H1 (cell line): Measurements from ENCODE around the gene ITPKB. TPM values are rescaled to one million over a fixed set of nuclear protein-coding genes. Genes with fewer than 3 reads are reported as not detected.

Experiments
- CTCF ChIA-PET: fragments of 300-600 bp; sonication (Branson Sonifier 250); formaldehyde crosslinking; loops from one replicate; lab custom pipeline; 2021; ENCODE audit not compliant: partially characterized antibody; lab: Charles Lee
- POLR2A ChIA-PET: fragments of 300-600 bp; sonication (Branson Sonifier 250); formaldehyde crosslinking; loops from one replicate; lab custom pipeline; 2021; ENCODE audit warnings: inconsistent platforms; ENCODE audit not compliant: partially characterized antibody; lab: Charles Lee
- DNase-seq, 2 experiments: peaks; one replicate each; pipeline versions ENCODE4 v3.0.0 to v3.0.0-alpha.2; 2010 to 2022; ENCODE audit warnings: low spot score in 2 of 2, low read depth in 1 of 2, mixed read lengths in 1 of 2
- FAIRE-seq: peaks from 2 replicates; lab custom pipeline; 2011; peaks lifted over from hg19 to GRCh38; lab: Jason Lieb, UNC
- H2AFZ ChIP-seq: 2 replicates; pipeline ENCODE4 v1.8.1; 2012; ENCODE audit warnings: low read length, inconsistent platforms
- H2AK5ac ChIP-seq: 2 replicates; pipeline ENCODE4 v1.6.1; 2013; ENCODE audit warnings: low read depth, low read length
- H2BK120ac ChIP-seq: replicated peaks from 2 replicates; pipeline ENCODE3; 2013; ENCODE audit warnings: low read depth, low read length, inconsistent platforms
- H2BK12ac ChIP-seq: 2 replicates; pipeline ENCODE4 v1.6.1; 2013; ENCODE audit warnings: low read depth, low read length
- H2BK15ac ChIP-seq: 2 replicates; pipeline ENCODE4 v1.6.1; 2013; ENCODE audit warnings: low read length
- H2BK20ac ChIP-seq: 2 replicates; pipeline ENCODE4 v1.6.1; 2013; ENCODE audit warnings: low read length
- H2BK5ac ChIP-seq: 2 replicates; pipeline ENCODE4 v1.6.1; 2013; ENCODE audit warnings: low read depth, low read length
- H3K14ac ChIP-seq: 2 replicates; pipeline ENCODE4 v1.6.1; 2013; ENCODE audit warnings: inconsistent platforms; ENCODE audit not compliant: insufficient read length
- H3K18ac ChIP-seq: 2 replicates; pipeline ENCODE4 v1.6.1; 2013; ENCODE audit warnings: low read length; ENCODE audit errors: extremely low read depth
- H3K23ac ChIP-seq: 2 replicates; pipeline ENCODE4 v1.6.1; 2013; ENCODE audit warnings: inconsistent platforms; ENCODE audit not compliant: insufficient read length
- H3K23me2 ChIP-seq: 2 replicates; pipeline ENCODE4 v1.6.1; 2013; ENCODE audit warnings: low read depth, low read length
- H3K27ac ChIP-seq: 2 replicates; pipeline ENCODE4 v1.6.1; 2011; ENCODE audit warnings: low read depth, low read length, inconsistent platforms
- H3K27me3 ChIP-seq, 4 experiments: replicated peaks in 1 of 4; 1 replicate in 1 of 4; 2 replicates in 3 of 4; pipeline versions ENCODE4 v1.6.1 to v1.8.1; 2011 to 2013; ENCODE audit warnings: low read length in 3 of 4, mild to moderate bottlenecking in 3 of 4, inconsistent platforms in 2 of 4, mixed read lengths in 2 of 4, moderate library complexity in 1 of 4; ENCODE audit not compliant: control insufficient read depth in 3 of 4, insufficient read depth in 3 of 4; ENCODE audit errors: extremely low read depth in 1 of 4
- H3K36me3 ChIP-seq, 4 experiments: 2 replicates each; pipeline versions ENCODE4 v1.6.1 to v1.8.1; 2011 to 2013; ENCODE audit warnings: mild to moderate bottlenecking in 4 of 4, low read length in 3 of 4, moderate library complexity in 2 of 4, control low read depth in 1 of 4, inconsistent platforms in 1 of 4; ENCODE audit not compliant: insufficient read depth in 4 of 4, control insufficient read depth in 2 of 4
- H3K4ac ChIP-seq: replicated peaks from 2 replicates; pipeline ENCODE3; 2013; ENCODE audit warnings: low read length, low read depth, mixed read lengths, inconsistent platforms; ENCODE audit not compliant: insufficient read length
- H3K4me1 ChIP-seq, 4 experiments: replicated peaks in 1 of 4; 1 replicate in 1 of 4; 2 replicates in 3 of 4; pipeline versions ENCODE4 v1.6.1 to v1.8.1; 2011 to 2013; ENCODE audit warnings: low read length in 3 of 4, inconsistent platforms in 2 of 4, mixed read lengths in 1 of 4; ENCODE audit not compliant: insufficient read depth in 4 of 4, control insufficient read depth in 3 of 4
- H3K4me2 ChIP-seq, 2 experiments: 2 replicates each; pipeline versions ENCODE4 v1.6.1 to v1.8.1; 2011 to 2013; ENCODE audit warnings: low read depth in 2 of 2, low read length in 2 of 2, control low read depth in 1 of 2, inconsistent platforms in 1 of 2, mild to moderate bottlenecking in 1 of 2; ENCODE audit not compliant: insufficient read depth in 1 of 2
- H3K4me3 ChIP-seq, 4 experiments: fragments of 200-600, 300-600 bp in 1 of 4; sonication (generic), shearing (Covaris generic), sonication (Bioruptor Twin) in 1 of 4; 2 replicates each; pipeline versions ENCODE4 v1.5.1 to v1.8.1; 2011 to 2016; ENCODE audit warnings: low read length in 4 of 4, low read depth in 3 of 4, control low read depth in 2 of 4, inconsistent platforms in 2 of 4, mild to moderate bottlenecking in 2 of 4, mixed read lengths in 1 of 4, moderate library complexity in 1 of 4; ENCODE audit not compliant: insufficient read depth in 2 of 4; ENCODE audit errors: extremely low read depth in 1 of 4
- H3K56ac ChIP-seq: replicated peaks from 2 replicates; pipeline ENCODE3; 2013; ENCODE audit warnings: low read depth, mild to moderate bottlenecking, mixed read lengths, low read length, inconsistent platforms; ENCODE audit not compliant: insufficient read length
- H3K79me1 ChIP-seq: 2 replicates; pipeline ENCODE4 v1.6.1; 2013; ENCODE audit warnings: low read depth, low read length, control low read depth
- H3K79me2 ChIP-seq, 2 experiments: 2 replicates each; pipeline versions ENCODE4 v1.6.1 to v1.8.1; 2012 to 2013; ENCODE audit warnings: low read length in 2 of 2, mild to moderate bottlenecking in 2 of 2, inconsistent platforms in 1 of 2; ENCODE audit not compliant: insufficient read depth in 2 of 2, control insufficient read depth in 1 of 2
- H3K9ac ChIP-seq, 4 experiments: replicated peaks in 1 of 4; 1 replicate in 1 of 4; 2 replicates in 3 of 4; pipeline versions ENCODE4 v1.6.1 to v1.8.1; 2011 to 2013; ENCODE audit warnings: low read depth in 3 of 4, low read length in 3 of 4, control low read depth in 2 of 4, mild to moderate bottlenecking in 2 of 4, moderate library complexity in 2 of 4, inconsistent platforms in 1 of 4; ENCODE audit errors: extremely low read depth in 1 of 4
- H3K9me3 ChIP-seq, 2 experiments: 2 replicates each; pipeline versions ENCODE4 v1.6.1 to v1.8.1; 2012 to 2013; ENCODE audit warnings: mild to moderate bottlenecking in 2 of 2, moderate library complexity in 2 of 2, control low read depth in 1 of 2, inconsistent platforms in 1 of 2, low read depth in 1 of 2, low read length in 1 of 2, mixed read lengths in 1 of 2; ENCODE audit not compliant: insufficient read depth in 2 of 2
- H4K20me1 ChIP-seq, 2 experiments: replicated peaks in 1 of 2; 2 replicates each; pipeline versions ENCODE3 to v1.8.1; 2011 to 2013; ENCODE audit warnings: inconsistent platforms in 2 of 2, low read length in 2 of 2, mild to moderate bottlenecking in 1 of 2; ENCODE audit not compliant: insufficient read depth in 2 of 2, control insufficient read depth in 1 of 2
- H4K5ac ChIP-seq: 2 replicates; pipeline ENCODE4 v1.6.1; 2013; ENCODE audit warnings: low read length, low read depth, mixed read lengths, inconsistent platforms; ENCODE audit not compliant: insufficient read length
- H4K8ac ChIP-seq: 2 replicates; pipeline ENCODE4 v1.8.0; 2013; ENCODE audit warnings: mild to moderate bottlenecking, moderate library complexity, low read length, inconsistent platforms; ENCODE audit not compliant: insufficient read depth; ENCODE audit errors: extremely low read depth
- H4K91ac ChIP-seq: replicated peaks from 2 replicates; pipeline ENCODE3; 2013; ENCODE audit warnings: low read length, mixed read lengths, inconsistent platforms; ENCODE audit not compliant: insufficient read length
- BACH1 ChIP-seq: IDR thresholded peaks from 2 replicates; pipeline ENCODE4 v1.6.1; 2012; ENCODE audit warnings: low read length, improper control_type of control experiment
- CBX5 ChIP-seq: fragments of 300-800, 300-1000 bp; sonication (generic); IDR thresholded peaks from 2 replicates; pipeline ENCODE4 v1.7.1; 2016; ENCODE audit warnings: antibody characterized with exemption, low read length, low read depth
- CBX8 ChIP-seq: fragments of 300-800, 300-1000 bp; sonication (generic); IDR thresholded peaks from 2 replicates; pipeline ENCODE4 v1.7.1; 2016; ENCODE audit warnings: low read depth, low read length, borderline replicate concordance
- CEBPB ChIP-seq: IDR thresholded peaks from 2 replicates; pipeline ENCODE4 v1.6.1; 2012; ENCODE audit warnings: low read depth, low read length
- CREB1 ChIP-seq: IDR thresholded peaks from 2 replicates; pipeline ENCODE4 v1.6.1; 2012; ENCODE audit warnings: inconsistent platforms
- CTBP2 ChIP-seq: IDR thresholded peaks from 2 replicates; pipeline ENCODE4 v1.7.0; 2011; ENCODE audit warnings: borderline replicate concordance, mild to moderate bottlenecking, moderate library complexity, mixed read lengths, low read length; ENCODE audit not compliant: insufficient read depth, insufficient read length
- POLR2AphosphoS5 ChIP-seq: IDR thresholded peaks from 2 replicates; pipeline ENCODE4 v1.6.1; 2011; ENCODE audit warnings: low read depth, low read length
- RFX5 ChIP-seq: IDR thresholded peaks from 2 replicates; pipeline ENCODE4 v1.6.1; 2011; ENCODE audit warnings: low read depth, low read length, improper control_type of control experiment, borderline replicate concordance
- SIX5 ChIP-seq: IDR thresholded peaks from 2 replicates; pipeline ENCODE4 v1.6.1; 2011; ENCODE audit warnings: mild to moderate bottlenecking, low read depth, low read length
- SRF ChIP-seq: IDR thresholded peaks from 2 replicates; pipeline ENCODE4 v1.6.1; 2011; ENCODE audit warnings: mild to moderate bottlenecking, low read depth, low read length, moderate library complexity
- SUZ12 ChIP-seq: fragments of 200-600 bp; sonication (generic); IDR thresholded peaks from 2 replicates; pipeline ENCODE4 v1.6.1; 2012; ENCODE audit warnings: mild to moderate bottlenecking, inconsistent platforms, low read length, moderate library complexity, mixed read lengths
- TAF7 ChIP-seq: optimal IDR thresholded peaks from 2 replicates; pipeline ENCODE3; 2011; ENCODE audit warnings: low read depth, mild to moderate bottlenecking, inconsistent platforms, low read length, moderate library complexity, borderline replicate concordance
- TBP ChIP-seq: IDR thresholded peaks from 2 replicates; pipeline ENCODE4 v1.6.1; 2011; ENCODE audit warnings: low read depth, low read length, improper control_type of control experiment
- YY1 ChIP-seq: IDR thresholded peaks from 2 replicates; pipeline ENCODE4 v1.6.1; 2011; ENCODE audit warnings: low read depth, mild to moderate bottlenecking, low read length
- WGBS, 2 experiments: shearing (Covaris generic) in 1 of 2; methylation state at CpG; one replicate each; pipeline versions ENCODE4 v1.1.6 to v1.1.7; 2013 to 2015; ENCODE audit warnings: low lambda C conversion rate in 2 of 2, mixed read lengths in 2 of 2, inconsistent platforms in 1 of 2, low coverage in 1 of 2, missing lambda C conversion rate in 1 of 2; ENCODE audit not compliant: insufficient replicate concordance in 2 of 2, insufficient coverage in 1 of 2, insufficient read length in 1 of 2; ENCODE audit errors: extremely low coverage in 1 of 2, missing lambda C conversion rate in 1 of 2; 5-methylcytosine and 5-hydroxymethylcytosine counted together
- polyA plus RNA-seq, 7 experiments: library from polyadenylated mRNA; depleted of rRNA in 3 of 7; stranded (reverse) in 5 of 7; unstranded in 2 of 7; fragments of >200 nt in 5 of 7; fragments of 200-250 nt in 2 of 7; gene quantifications; 1 replicate in 5 of 7; 2 replicates in 1 of 7; 4 replicates in 1 of 7; pipeline versions ENCODE4 v1.2.1 to v1.2.3, GENCODE V29; 2011 to 2013; ENCODE audit warnings: missing spikeins in 2 of 7, mixed read lengths in 2 of 7
- total RNA-seq: library from RNA; stranded (reverse); fragmentation: NEBNext Ultra II Directional; extraction: Animal tissue kit (Norgen Biotek cat#: 25700); gene quantifications from 2 replicates; pipeline ENCODE4 v1.2.1, GENCODE V29; 2021
- TF ChIP-seq, protein P1 (sequence below): IDR thresholded peaks from 2 replicates; pipeline ENCODE4 v1.6.1; 2012; ENCODE audit warnings: inconsistent platforms

The ITPKB gene
- total and polyA plus RNA-seq, 2 of the 8 experiments (the other 6 are each of a cell fraction or from before 2014, with no cell fraction given): 1.7 to 4.8 TPM

- DNase-seq (no peak), FAIRE-seq (no peak)
- Histone ChIP-seq H3K4ac (no peak overlapping the region), H3K4me3 (no peak overlapping the region), H3K23ac (no peak overlapping the region), H3K4me2 (no peak overlapping the region), H3K14ac (no peak overlapping the region), H2BK20ac (no peak overlapping the region), H2AFZ (no peak overlapping the region), H3K18ac (no peak overlapping the region), H4K20me1 (no peaks in the 10 kb centered on the region), H3K36me3 (no peaks in the 10 kb centered on the region), H4K5ac (no peak overlapping the region), H3K9ac (no peak overlapping the region), H3K27me3 (no peaks in the 10 kb centered on the region), H2BK5ac (no peak overlapping the region), H2AK5ac (no peak overlapping the region), H3K79me2 (no peaks in the 10 kb centered on the region), H2BK15ac (no peak overlapping the region), H3K9me3 (no peaks in the 10 kb centered on the region; a peak in 1 of 4 replicates), H3K56ac (no peak overlapping the region), H3K4me1 (0 out of 7 replicates have a peak, but pooled peaks cover 0 to 1% (median 0%) of the 10 kb centered on the region in 4 experiments), H4K8ac (no peak overlapping the region), H3K27ac (no peak overlapping the region), H3K23me2 (0 out of 2 replicates have a peak, but pooled peaks cover 2% of the 10 kb centered on the region), H4K91ac (no peak overlapping the region), H2BK12ac (no peak overlapping the region), H3K79me1 (peaks cover 2% of the 10 kb centered on the region; the same call in 1 of the 2 replicates), H2BK120ac (no peak overlapping the region)
- CTCF ChIA-PET: interaction anchor here (0.9 kb wide), 1 partner anchor 14 kb away, joined by 3 read pairs; no protein-coding TSS in a partner anchor
- WGBS, 2 experiments: 79% methylated on average over 3 of the region's 3 CpGs; no CpG with 5 or more reads in 1 of the 2 experiments
- POLR2A ChIA-PET: no interaction called here
- TF ChIP-seq POLR2AphosphoS5 (no peak), RFX5 (no peak), CEBPB (no peak), SRF (no peak), BACH1 (no peak), CTBP2 (no peak), TAF7 (no peak), CBX5 (no peak), TBP (no peak), CBX8 (no peak), SUZ12 (no peak), CREB1 (no peak), SIX5 (no peak), YY1 (no peak)
- TF ChIP-seq, protein P1, sequence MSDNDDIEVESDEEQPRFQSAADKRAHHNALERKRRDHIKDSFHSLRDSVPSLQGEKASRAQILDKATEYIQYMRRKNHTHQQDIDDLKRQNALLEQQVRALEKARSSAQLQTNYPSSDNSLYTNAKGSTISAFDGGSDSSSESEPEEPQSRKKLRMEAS: no peak
Observed at GRCh38 chr1:226716577-226716976, 22.5 kb downstream of the ITPKB start.
